HEK293T (cell line): ENCODE measurements around the gene PKD1L1.

Experiments used
- ARNT ChIP-seq: fragments of 450-650 bp; IDR thresholded peaks from 2 replicates; pipeline ENCODE4 v1.6.1; 2017; ENCODE audit warnings: mild to moderate bottlenecking
- BHLHE40 ChIP-seq: fragments of 450-650 bp; IDR thresholded peaks from 2 replicates; pipeline ENCODE4 v1.6.1; 2016; ENCODE audit warnings: mild to moderate bottlenecking, moderate library complexity, borderline replicate concordance
- FOXK2 ChIP-seq: fragments of 450-650 bp; IDR thresholded peaks from 2 replicates; pipeline ENCODE4 v1.6.1; 2016; ENCODE audit warnings: mild to moderate bottlenecking
- FOXM1 ChIP-seq: fragments of 450-650 bp; IDR thresholded peaks from 2 replicates; pipeline ENCODE4 v1.6.1; 2017; ENCODE audit warnings: mild to moderate bottlenecking, borderline replicate concordance
- HDGF ChIP-seq: fragments of 450-650 bp; IDR thresholded peaks from 2 replicates; pipeline ENCODE4 v1.6.1; 2017; ENCODE audit warnings: antibody characterized with exemption, borderline replicate concordance
- L3MBTL2 ChIP-seq: fragments of 450-650 bp; conservative IDR thresholded peaks from 2 replicates; pipeline ENCODE4 v1.6.1; 2016; ENCODE audit warnings: mild to moderate bottlenecking
- LEF1 ChIP-seq: fragments of 450-650 bp; IDR thresholded peaks from 2 replicates; pipeline ENCODE4 v1.6.1; 2017; ENCODE audit warnings: mild to moderate bottlenecking, borderline replicate concordance
- NFRKB ChIP-seq: fragments of 450-650 bp; IDR thresholded peaks from 2 replicates; pipeline ENCODE4 v1.6.1; 2016; ENCODE audit warnings: mild to moderate bottlenecking, moderate library complexity
- PKNOX1 ChIP-seq: fragments of 450-650 bp; IDR thresholded peaks from 2 replicates; pipeline ENCODE4 v1.6.1; 2016
- SP1 ChIP-seq: fragments of 450-650 bp; IDR thresholded peaks from 2 replicates; pipeline ENCODE4 v1.6.1; 2017
- SUZ12 ChIP-seq: fragments of 450-650 bp; IDR thresholded peaks from 2 replicates; pipeline ENCODE4 v1.6.1; 2016; ENCODE audit warnings: mild to moderate bottlenecking
- TARDBP ChIP-seq: fragments of 450-650 bp; IDR thresholded peaks from 2 replicates; pipeline ENCODE4 v1.6.1; 2016

GRCh38 chr7:47814905-47815613 lies 133.2 kb downstream of the PKD1L1 start:
- TF ChIP-seq ARNT (no peak), L3MBTL2 (no peak), PKNOX1 (no peak), SP1 (no peak), NFRKB (no peak), HDGF (no peak), FOXM1 (no peak), SUZ12 (no peak), LEF1 (no peak), TARDBP (no peak), FOXK2 (no peak), BHLHE40 (no peak)
